OCI-LY1 (cell line): ENCODE measurements around the gene POU5F1.

Source experiments
- H2AFZ ChIP-seq: fragments of 200-600 bp; sonication (generic), shearing (Covaris generic); 2 replicates; pipeline ENCODE4 v1.6.0; 2014; ENCODE audit warnings: antibody characterized with exemption, mild to moderate bottlenecking, low read length
- H3F3A ChIP-seq: fragments of 200-600 bp; sonication (generic), shearing (Covaris generic); 2 replicates; pipeline ENCODE4 v1.6.0; 2014; ENCODE audit warnings: mild to moderate bottlenecking, antibody characterized with exemption, low read length, moderate library complexity; ENCODE audit not compliant: insufficient read depth
- H3K27ac ChIP-seq: fragments of 200-600 bp; sonication (generic); 2 replicates; pipeline ENCODE4 v1.5.1; 2014; ENCODE audit warnings: low read length, mixed run types, mild to moderate bottlenecking, low read depth; ENCODE audit not compliant: poor library complexity, severe bottlenecking
- H3K27me3 ChIP-seq: fragments of 200-600 bp; sonication (generic); 2 replicates; pipeline ENCODE4 v1.6.0; 2014; ENCODE audit warnings: antibody characterized with exemption, mild to moderate bottlenecking, low read length, moderate library complexity; ENCODE audit not compliant: insufficient read depth
- H3K36me3 ChIP-seq: fragments of 200-600 bp; sonication (generic); 2 replicates; pipeline ENCODE4 v1.6.1; 2014; ENCODE audit warnings: mild to moderate bottlenecking, antibody characterized with exemption, low read length, moderate library complexity, mixed read lengths; ENCODE audit not compliant: insufficient read depth
- H3K4me1 ChIP-seq: fragments of 200-600 bp; sonication (generic); 2 replicates; pipeline ENCODE4 v1.5.1; 2014; ENCODE audit warnings: mild to moderate bottlenecking, low read length, moderate library complexity; ENCODE audit not compliant: insufficient read depth, severe bottlenecking
- H3K4me2 ChIP-seq: fragments of 200-600 bp; sonication (generic), shearing (Covaris generic); 2 replicates; pipeline ENCODE4 v1.6.1; 2014; ENCODE audit warnings: low read length
- H3K4me3 ChIP-seq: fragments of 200-600 bp; sonication (generic); 2 replicates; pipeline ENCODE4 v1.5.1; 2014; ENCODE audit warnings: low read length, low read depth, mild to moderate bottlenecking, mixed read lengths; ENCODE audit not compliant: poor library complexity, severe bottlenecking
- H3K79me2 ChIP-seq: fragments of 200-600 bp; shearing (Covaris generic); 2 replicates; pipeline ENCODE4 v1.6.1; 2016; ENCODE audit warnings: mixed run types, low read length, mixed read lengths; ENCODE audit not compliant: insufficient read depth
- H3K9ac ChIP-seq: fragments of 200-600 bp; sonication (generic), shearing (Covaris generic); 2 replicates; pipeline ENCODE4 v1.6.1; 2014; ENCODE audit warnings: mild to moderate bottlenecking, low read length, mixed read lengths
- H3K9me2 ChIP-seq: fragments of 200-600 bp; sonication (generic), shearing (Covaris generic); 2 replicates; pipeline ENCODE4 v1.6.1; 2014; ENCODE audit warnings: low read depth, mild to moderate bottlenecking, low read length, mixed read lengths
- H3K9me3 ChIP-seq: fragments of 200-600 bp; shearing (Covaris generic); 2 replicates; pipeline ENCODE4 v1.6.1; 2014; ENCODE audit warnings: low read length, mixed read lengths
- H4K20me1 ChIP-seq: fragments of 200-600 bp; sonication (generic), shearing (Covaris generic); 2 replicates; pipeline ENCODE4 v1.6.0; 2016; ENCODE audit warnings: mild to moderate bottlenecking, low read length; ENCODE audit not compliant: insufficient read depth
- CTCF ChIP-seq: fragments of 200-600 bp; sonication (generic), shearing (Covaris generic); IDR thresholded peaks from 2 replicates; pipeline ENCODE4 v1.5.1; 2017; ENCODE audit warnings: mild to moderate bottlenecking, antibody characterized with exemption, low read length, moderate library complexity, mixed read lengths
- EZH2 ChIP-seq: fragments of 200-600 bp; sonication (generic), shearing (Covaris generic); IDR thresholded peaks from 2 replicates; pipeline ENCODE4 v1.8.0; 2017; ENCODE audit warnings: borderline replicate concordance, mixed run types, mild to moderate bottlenecking, antibody characterized with exemption, low read length, moderate library complexity, mixed read lengths

Gene POU5F1

GRCh38 chr6:31114970-31115849 lies 55.3 kb downstream of the POU5F1 start:
- Histone ChIP-seq H3K4me1 (no peaks in the 10 kb centered on the region), H3F3A (no peaks in the 10 kb centered on the region), H3K27ac (no peak overlapping the region), H3K27me3 (peaks cover 5% of the 10 kb centered on the region; the same call in 1 of the 2 replicates), H3K9ac (no peak overlapping the region), H3K4me3 (no peak overlapping the region), H2AFZ (no peak overlapping the region), H3K36me3 (no peaks in the 10 kb centered on the region), H3K4me2 (no peak overlapping the region), H3K79me2 (no peaks in the 10 kb centered on the region), H3K9me2 (no peaks in the 10 kb centered on the region), H4K20me1 (no peaks in the 10 kb centered on the region), H3K9me3 (no peaks in the 10 kb centered on the region)
- TF ChIP-seq CTCF (peak; percentile 28; the same call in 1 of the 2 replicates), EZH2 (no peak)

DNA sequence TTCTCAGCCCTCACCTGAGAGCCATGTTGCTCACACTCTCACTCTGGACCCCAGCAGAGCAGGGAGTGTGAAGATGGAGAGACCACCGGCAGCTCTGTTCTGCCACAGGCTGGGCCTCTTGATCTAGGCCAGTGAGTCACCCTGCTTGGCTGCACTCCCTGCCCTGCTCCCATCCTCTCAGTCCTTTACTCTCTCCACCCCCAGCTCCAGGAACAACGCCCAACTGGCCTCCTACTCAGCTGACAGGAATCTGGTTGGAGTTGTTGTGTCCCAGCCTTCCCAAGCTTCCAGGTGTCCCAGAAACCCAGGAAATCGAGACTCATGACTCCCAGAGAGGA lies 56.0 kb downstream of the POU5F1 start, which contains the start of gene PSORS1C1:
PSORS1C1 (plus strand) TSS at position 260 of the 338 bp plus-strand sequence. CDS start 14,833 bp downstream, outside the sequence.
- no peak within 1 kb of the TSS for H2AFZ ChIP-seq
- peaks cover 5% of the 10 kb centered on the region; the same call in 1 of the 2 replicates for H3K27me3 ChIP-seq
- H3K9ac ChIP-seq: no peak within 1 kb of the TSS
- H3K4me3 ChIP-seq: no peak within 1 kb of the TSS
- TF ChIP-seq EZH2 (no peak), CTCF (no peak)
- H3K27ac ChIP-seq: no peak within 1 kb of the TSS
- no peaks in the 10 kb centered on the region for H3K4me1 ChIP-seq
- no peaks in the 10 kb centered on the region for H4K20me1 ChIP-seq
- no peaks in the 10 kb centered on the region for H3K36me3 ChIP-seq
- no peaks in the 10 kb centered on the region for H3K9me3 ChIP-seq
- H3K79me2 ChIP-seq: no peaks in the 10 kb centered on the region
- no peaks in the 10 kb centered on the region for H3K9me2 ChIP-seq
- no peaks in the 10 kb centered on the region for H3F3A ChIP-seq
- no peak within 1 kb of the TSS for H3K4me2 ChIP-seq
